HepG2 (cell line): ENCODE data around the gene TCF25. TPM values are rescaled to one million over a fixed set of nuclear protein-coding genes. Genes with fewer than 3 reads are reported as not detected.

Experiments used
- ATAC-seq: fragments of 200-7000 bp; cut with Tn5 transposase; 3 replicates; pipeline ENCODE4 v1.9.1; 2020; ENCODE audit warnings: mild to moderate bottlenecking, moderate library complexity
- BruUV-seq: library from RNA; stranded (reverse); fragments of 400-500 nt; replicated peaks from 2 replicates; lab custom pipeline; 2021; lab: Mats Ljungman, UMichigan
- CTCF ChIA-PET: fragments of 300-600 bp; formaldehyde crosslinking; extraction: SDS; loops from one replicate; lab custom pipeline; 2021; ENCODE audit warnings: low total read pairs, inconsistent platforms, low intra/inter-chr PET ratio; lab: Yijun Ruan, JAX
- POLR2A ChIA-PET: fragments of 350-600 bp; sonication (Branson Sonifier 250); formaldehyde crosslinking; loops from one replicate; lab custom pipeline; 2020; ENCODE audit warnings: antibody characterized with exemption, inconsistent platforms; lab: Yijun Ruan, JAX
- DNase-seq: peaks from one replicate; pipeline ENCODE4 v3.0.0-alpha.2; 2015; ENCODE audit warnings: low spot score
- FAIRE-seq: peaks from 3 replicates; lab custom pipeline; 2011; peaks lifted over from hg19 to GRCh38; lab: Jason Lieb, UNC
- H2AFZ ChIP-seq: one replicate; pipeline ENCODE4 v1.6.1; 2011; ENCODE audit warnings: low read length, inconsistent platforms
- H3K27ac ChIP-seq: fragments of 300-600 bp; 3 replicates; pipeline ENCODE4 v1.8.0; 2011; ENCODE audit warnings: mixed run types, mild to moderate bottlenecking, mixed read lengths, low read length, inconsistent platforms; ENCODE audit not compliant: insufficient read depth; ENCODE audit errors: extremely low read length
- H3K27me3 ChIP-seq, 2 experiments: fragments of 200-600 bp in 1 of 2; 2 replicates in 1 of 2; 3 replicates in 1 of 2; pipeline versions ENCODE4 v1.6.0 to v1.8.0; 2011; ENCODE audit warnings: low read length in 2 of 2, mild to moderate bottlenecking in 2 of 2, moderate library complexity in 2 of 2, inconsistent platforms in 1 of 2; ENCODE audit not compliant: insufficient read depth in 2 of 2, control insufficient read depth in 1 of 2
- H3K36me3 ChIP-seq, 2 experiments: fragments of 200-600 bp in 1 of 2; replicated peaks in 1 of 2; 2 replicates in 1 of 2; 3 replicates in 1 of 2; pipeline versions ENCODE4 v1.5.1 to v1.8.0; 2011; ENCODE audit warnings: low read length in 2 of 2, inconsistent platforms in 1 of 2; ENCODE audit not compliant: insufficient read depth in 2 of 2, control insufficient read depth in 1 of 2
- H3K4me1 ChIP-seq: 2 replicates; pipeline ENCODE4 v1.5.1; 2012; ENCODE audit warnings: low read length, inconsistent platforms; ENCODE audit not compliant: insufficient read depth
- H3K4me2 ChIP-seq: 2 replicates; pipeline ENCODE4 v1.6.0; 2011; ENCODE audit warnings: low read depth, low read length, inconsistent platforms
- H3K4me3 ChIP-seq, 3 experiments: fragments of 200-600 bp in 1 of 3; sonication (generic), shearing (Covaris generic) in 1 of 3; replicated peaks in 1 of 3; 2 replicates each; pipeline ENCODE4 v1.5.1; 2011 to 2016; ENCODE audit warnings: low read length in 3 of 3, inconsistent platforms in 2 of 3, low read depth in 2 of 3, mild to moderate bottlenecking in 2 of 3, control low read depth in 1 of 3, mixed read lengths in 1 of 3; ENCODE audit not compliant: insufficient read depth in 1 of 3
- H3K79me2 ChIP-seq: one replicate; pipeline ENCODE4 v1.6.1; 2011; ENCODE audit warnings: low read length, inconsistent platforms; ENCODE audit not compliant: insufficient read depth
- H3K9ac ChIP-seq: 2 replicates; pipeline ENCODE4 v1.6.0; 2011; ENCODE audit warnings: mild to moderate bottlenecking, low read depth, low read length, inconsistent platforms; ENCODE audit not compliant: insufficient read depth
- H3K9me3 ChIP-seq: 2 replicates; pipeline ENCODE4 v1.5.1; 2012; ENCODE audit warnings: mild to moderate bottlenecking, low read length
- H4K20me1 ChIP-seq: 2 replicates; pipeline ENCODE4 v1.6.0; 2011; ENCODE audit warnings: inconsistent platforms, mild to moderate bottlenecking, low read length, moderate library complexity; ENCODE audit not compliant: insufficient read depth
- AFF4 ChIP-seq: sonication (generic); formaldehyde crosslinking; IDR thresholded peaks from 2 replicates; pipeline ENCODE4 v1.4.0; 2020; ENCODE audit warnings: missing genetic modification reagents
- AHR ChIP-seq: IDR thresholded peaks from 2 replicates; pipeline ENCODE4 v1.6.1; 2018; ENCODE audit warnings: missing genetic modification reagents, missing compliant biosample characterization
- CCAR2 ChIP-seq: fragments of 200-400 bp; formaldehyde crosslinking; optimal IDR thresholded peaks from 2 replicates; pipeline ENCODE3; 2018; ENCODE audit warnings: low read depth, mild to moderate bottlenecking, low read length, moderate library complexity
- EHMT2 ChIP-seq: fragments of 200-600 bp; sonication (generic); IDR thresholded peaks from 2 replicates; pipeline ENCODE4 v1.7.0; 2017; ENCODE audit warnings: antibody characterized with exemption, low read depth, low read length, borderline replicate concordance
- HOXA3 ChIP-seq: sonication (generic); formaldehyde crosslinking; IDR thresholded peaks from 2 replicates; pipeline ENCODE4 v1.5.0; 2020; ENCODE audit warnings: missing genetic modification reagents
- MED1 ChIP-seq: sonication (generic); formaldehyde crosslinking; IDR thresholded peaks from 2 replicates; pipeline ENCODE4 v1.4.0; 2020; ENCODE audit warnings: missing genetic modification reagents
- MED13 ChIP-seq: sonication (generic); formaldehyde crosslinking; IDR thresholded peaks from 2 replicates; pipeline ENCODE4 v1.5.0; 2020; ENCODE audit warnings: missing genetic modification reagents
- PBX2 ChIP-seq: IDR thresholded peaks from 2 replicates; pipeline ENCODE4 v1.6.1; 2016; ENCODE audit warnings: control low read depth
- TSC22D2 ChIP-seq: sonication (generic); formaldehyde crosslinking; IDR thresholded peaks from 2 replicates; pipeline ENCODE4 v1.5.1; 2020; ENCODE audit warnings: missing genetic modification reagents, mild to moderate bottlenecking, borderline replicate concordance
- ZNF121 ChIP-seq: sonication (generic); formaldehyde crosslinking; IDR thresholded peaks from 2 replicates; pipeline ENCODE4 v1.5.0; 2020; ENCODE audit warnings: mild to moderate bottlenecking, missing genetic modification reagents
- ZNF30 ChIP-seq: sonication (generic); formaldehyde crosslinking; IDR thresholded peaks from 2 replicates; pipeline ENCODE4 v1.5.0; 2020; ENCODE audit warnings: mild to moderate bottlenecking, missing genetic modification reagents
- ZNF451 ChIP-seq: sonication (generic); formaldehyde crosslinking; IDR thresholded peaks from 2 replicates; pipeline ENCODE4 v1.5.0; 2020; ENCODE audit warnings: mild to moderate bottlenecking, missing genetic modification reagents
- ZNF563 ChIP-seq: sonication (generic); formaldehyde crosslinking; IDR thresholded peaks from 2 replicates; pipeline ENCODE4 v1.8.0; 2022; ENCODE audit warnings: mild to moderate bottlenecking, moderate library complexity, missing genetic modification reagents
- ZNF660 ChIP-seq: sonication (generic); formaldehyde crosslinking; IDR thresholded peaks from 2 replicates; pipeline ENCODE4 v1.5.1; 2020; ENCODE audit warnings: mild to moderate bottlenecking, low read depth, missing genetic modification reagents, borderline replicate concordance
- ZNF691 ChIP-seq: sonication (generic); formaldehyde crosslinking; IDR thresholded peaks from 2 replicates; pipeline ENCODE4 v1.4.0; 2020; ENCODE audit warnings: missing genetic modification reagents, low read depth, mild to moderate bottlenecking, borderline replicate concordance
- ZNF7 ChIP-seq: IDR thresholded peaks from 2 replicates; pipeline ENCODE4 v1.6.1; 2016; ENCODE audit warnings: missing biosample characterization, missing genetic modification reagents
- WGBS: methylation state at CpG from one replicate; pipeline ENCODE4 v1.1.6; 2017; ENCODE audit warnings: low lambda C conversion rate; 5-methylcytosine and 5-hydroxymethylcytosine counted together
- in situ Hi-C: cut with HindIII; loops from 2 replicates; pipeline ENCODE4 v1.10.0; 2017; ENCODE audit warnings: low pct_unique_long_range_greater_than_20kb; ENCODE audit not compliant: extremely low pct_ligation_motif_present
- intact Hi-C: fragments of 100-400 bp; cut with micrococcal nuclease; formaldehyde crosslinking; loops from one replicate; pipeline ENCODE4 v1.10.0; 2022; ENCODE audit not compliant: unreplicated experiment
- polyA plus RNA-seq, 8 experiments: library from polyadenylated mRNA; depleted of rRNA in 3 of 8; stranded (reverse) in 7 of 8; unstranded in 1 of 8; fragments of >200 nt; fragmentation: Illumina TruSeq in 4 of 8; extraction: Trizol in 4 of 8; gene quantifications; 2 replicates each; pipeline versions ENCODE4 v1.2.1 to v1.2.3, GENCODE V29; 2011 to 2016; ENCODE audit warnings: low read depth in 4 of 8, missing spikeins in 1 of 8, mixed read lengths in 1 of 8; ENCODE audit not compliant: insufficient read depth in 1 of 8
- total RNA-seq, 5 experiments: library from RNA; depleted of rRNA; stranded (reverse); fragments of >200 nt; fragmentation: Illumina TruSeq; extraction: Trizol; gene quantifications; 2 replicates each; pipeline ENCODE4 v1.2.3, GENCODE V29; 2016; ENCODE audit warnings: low read depth in 1 of 5

TCF25 gene
- total and polyA plus RNA-seq, 2 of the 13 experiments (the other 11 are each of a cell fraction or from before 2014, with no cell fraction given) = 138 to 206 TPM

- no peak for TF ChIP-seq ZNF660
- TF ChIP-seq, all 625 proteins: peak for 2
Measured at GRCh38 chr16:89855986-89856385, 17.4 kb upstream of the TCF25 start (continued).

GRCh38 chr16:89858973-89859614 lies 14.3 kb upstream of the TCF25 start:
- in situ Hi-C loops (loop anchor here (5.0 kb wide), 1 partner anchor 42 kb away; the partner anchor contains the start of gene FANCA), intact Hi-C loops (no loop called here)
- CTCF ChIA-PET = no interaction called here
- no peak overlapping the region for H3K27ac ChIP-seq
- TF ChIP-seq EHMT2 (no peak), CCAR2 (no peak), AFF4 (CRISPR knock-in tag) (no peak), TSC22D2 (no peak), MED1 (no peak), AHR (CRISPR knock-in tag) (no peak), ZNF691 (CRISPR knock-in tag) (no peak), HOXA3 (no peak), MED13 (CRISPR knock-in tag) (no peak), ZNF451 (CRISPR knock-in tag) (no peak), ZNF563 (CRISPR knock-in tag) (no peak), ZNF121 (CRISPR knock-in tag) (no peak), ZNF7 (CRISPR knock-in tag) (no peak), ZNF30 (CRISPR knock-in tag) (no peak), PBX2 (CRISPR knock-in tag) (no peak)
- ATAC-seq (no peak), DNase-seq (no peak), FAIRE-seq (no peak)
- H3K27me3 ChIP-seq = no peaks in the 10 kb centered on the region
- no peak overlapping the region for H3K9ac ChIP-seq
- H3K9me3 ChIP-seq = no peaks in the 10 kb centered on the region
- 96% methylated on average over 11 of the region's 25 CpGs for WGBS
- no peaks in the 10 kb centered on the region; the same call in 1 of the 2 replicates for H4K20me1 ChIP-seq
- H3K4me1 ChIP-seq = 0 out of 2 replicates have a peak, but pooled peaks cover 4% of the 10 kb centered on the region
- no peaks in the 10 kb centered on the region for H3K79me2 ChIP-seq
- H3K4me2 ChIP-seq = no peak overlapping the region
- BruUV-seq = no TSS peak
- no peak overlapping the region for H3K4me3 ChIP-seq
- peaks cover 48 to 54% of the 10 kb centered on the region in 2 experiments for H3K36me3 ChIP-seq
- POLR2A ChIA-PET = interaction anchor here (2.1 kb wide), 1 partner anchor 21 kb away, joined by 9 read pairs; no protein-coding TSS in a partner anchor
- no peak overlapping the region for H2AFZ ChIP-seq
